CD4-positive, alpha-beta T cell treated with Interleukin-2 at 100 ng/mL for 4 hours (primary cell): ENCODE measurements around the gene BASP1.
"Not testable (repeated sequence)": the region's sequence is repeated elsewhere in the genome, so short reads cannot be mapped to it uniquely, and the experiment has no call there.

Experiments used
- DNase-seq: peaks from one replicate; pipeline ENCODE4 v3.0.0-alpha.2; 2020; ENCODE audit warnings: low spot score

The BASP1 gene

DNA sequence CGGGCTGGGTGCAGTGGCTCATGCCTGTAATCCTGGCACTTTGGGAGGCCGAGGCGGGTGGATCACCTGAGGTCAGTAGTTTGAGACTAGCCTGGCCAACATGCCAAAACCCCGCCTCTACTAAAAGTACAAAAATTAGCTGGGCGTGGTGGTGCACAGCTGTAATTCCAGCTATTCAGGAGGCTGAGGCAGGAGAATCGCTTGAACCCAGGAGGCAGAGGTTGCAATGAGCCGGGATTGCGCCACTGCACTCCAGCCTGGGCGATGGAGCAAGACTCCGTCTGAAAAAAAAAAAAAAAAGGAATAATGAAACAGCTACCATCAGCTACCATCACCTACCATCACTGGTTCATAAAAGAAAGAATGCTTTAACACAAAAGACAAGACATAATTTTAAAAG, 25.9 kb upstream of the BASP1 start:
- DNase-seq: not testable (repeated sequence)

DNA sequence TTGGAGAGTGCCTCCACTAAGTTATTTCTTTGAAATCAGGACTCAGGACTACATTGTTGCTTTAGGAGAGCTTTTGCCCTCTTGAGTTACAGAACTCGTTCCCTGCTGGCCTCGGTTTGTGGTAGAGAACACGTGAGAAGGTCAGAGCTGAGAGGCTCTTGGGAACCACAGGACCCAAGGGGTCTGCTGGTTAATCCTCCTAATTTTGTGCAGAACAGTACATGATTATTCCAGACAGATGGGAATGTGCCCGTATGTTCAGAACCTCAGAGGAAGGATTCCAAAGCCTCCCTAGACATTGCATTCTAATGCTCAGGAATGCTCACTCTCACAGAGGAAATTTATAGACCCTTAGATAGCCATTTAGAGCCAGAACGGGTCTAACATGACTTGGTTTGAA, 25.2 kb upstream of the BASP1 start:
- DNase-seq: no peak

DNA sequence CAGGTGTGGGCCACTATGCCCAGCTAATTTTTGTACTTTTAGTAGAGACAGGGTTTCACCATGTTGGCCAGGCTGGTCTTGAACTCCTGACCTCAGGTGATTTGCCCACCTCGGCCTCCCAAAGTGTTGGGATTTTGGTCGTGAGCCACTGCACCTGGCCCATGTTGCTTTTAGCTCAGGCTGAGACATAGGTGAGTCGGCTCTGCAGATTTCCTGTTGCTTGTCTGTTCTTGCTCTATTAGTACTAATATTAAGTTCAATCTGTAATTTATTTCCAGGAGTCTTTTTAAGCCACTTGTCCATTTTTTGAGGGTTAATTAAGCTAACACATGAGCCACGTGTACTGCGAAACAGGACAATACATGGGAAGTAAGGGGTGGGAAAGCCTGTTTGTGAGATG, 21.4 kb upstream of the BASP1 start:
- DNase-seq: no peak

DNA sequence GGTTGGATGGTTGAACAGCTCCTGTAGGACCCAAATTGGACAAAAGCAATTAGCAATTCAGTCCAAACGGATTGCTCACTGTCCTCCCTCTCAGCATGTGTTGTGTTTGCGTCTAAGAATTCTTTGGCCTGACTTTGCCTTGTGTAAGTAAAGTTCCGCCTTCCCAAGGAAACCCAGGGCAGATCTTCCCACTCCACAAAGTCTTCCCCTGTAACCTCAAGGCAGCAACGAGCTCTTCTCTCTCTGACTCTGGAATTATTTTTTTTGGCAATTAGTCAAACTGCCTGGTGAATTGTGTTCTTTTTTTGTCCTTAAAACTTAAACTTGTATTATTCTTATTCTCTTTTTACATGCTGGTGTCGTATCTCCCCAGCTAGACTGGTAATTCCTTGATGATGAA, 20.7 kb upstream of the BASP1 start:
- no peak for DNase-seq

DNA sequence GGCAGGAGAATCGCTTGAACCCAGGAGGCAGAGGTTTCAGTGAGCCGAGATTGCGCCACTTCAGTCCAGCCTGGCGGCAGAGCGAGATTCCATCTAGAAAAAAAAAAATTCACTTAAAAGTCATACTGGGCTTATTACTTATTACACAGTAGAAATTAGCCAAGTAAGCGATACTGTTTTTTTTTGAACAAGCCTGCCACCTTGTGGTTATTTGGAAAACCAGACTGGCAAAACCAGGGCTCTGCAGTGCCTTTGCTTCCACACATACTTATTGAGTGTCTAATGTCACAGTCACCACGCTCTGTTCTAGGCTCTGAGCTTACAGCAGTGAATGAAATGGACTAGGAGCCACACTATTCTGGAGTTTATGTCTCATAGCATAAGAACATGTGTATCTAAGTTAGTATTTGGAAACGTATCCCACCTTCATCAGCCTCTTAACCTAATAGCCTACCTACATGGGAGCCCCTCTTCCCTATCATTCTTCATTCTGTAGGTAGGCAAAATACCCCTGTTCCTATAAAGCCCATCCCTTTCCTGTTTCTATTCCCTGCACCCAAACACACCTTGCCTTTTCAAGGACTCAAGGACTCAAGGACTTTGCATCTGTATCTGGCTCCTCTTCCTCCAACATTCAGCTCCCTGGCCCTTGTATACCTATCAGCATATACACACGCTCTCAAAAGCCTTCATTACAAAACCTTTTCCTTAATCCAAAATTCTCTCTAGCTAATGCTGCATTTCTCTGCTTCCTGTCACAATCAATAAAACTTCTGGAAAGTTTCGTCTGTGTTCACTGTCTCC, 13.9 kb upstream of the BASP1 start:
- DNase-seq: peak; percentile 20

DNA sequence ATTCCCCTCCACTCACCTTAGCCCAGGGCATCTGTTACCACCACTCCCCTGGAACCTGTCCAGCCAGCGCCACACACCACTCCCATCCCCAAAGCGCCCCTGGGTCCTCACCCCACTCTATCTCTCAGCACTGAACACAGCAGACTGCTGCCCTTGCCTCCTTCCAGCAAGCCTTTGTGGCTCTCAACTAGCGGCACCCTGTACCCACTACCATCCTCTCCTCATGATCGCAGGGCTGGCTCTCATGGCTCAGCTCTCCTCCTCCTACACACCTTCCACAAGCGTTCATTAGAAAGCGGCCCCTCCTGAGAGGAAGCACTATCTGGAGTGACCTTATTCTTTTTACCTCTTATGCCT, 13.3 kb upstream of the BASP1 start:
- no peak for DNase-seq

DNA sequence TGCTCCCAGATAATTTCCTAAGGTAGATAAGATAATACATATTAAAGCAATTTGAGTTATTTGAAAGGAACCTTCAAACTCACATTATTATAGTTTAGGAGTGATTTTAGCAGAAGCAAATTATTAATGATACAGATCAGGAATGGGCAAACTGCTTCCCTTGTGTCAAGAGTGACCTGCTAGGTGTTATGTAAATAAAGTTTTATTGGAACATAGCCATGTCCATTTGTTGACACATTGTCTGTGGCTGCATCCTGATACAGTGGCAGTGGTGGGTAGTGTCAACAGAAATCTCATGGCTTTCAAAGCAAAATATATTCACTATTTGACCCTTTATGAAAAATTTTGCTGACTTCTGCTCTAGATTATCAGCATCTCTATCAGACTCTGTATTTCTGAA, 11.4 kb upstream of the BASP1 start:
- no peak for DNase-seq

DNA sequence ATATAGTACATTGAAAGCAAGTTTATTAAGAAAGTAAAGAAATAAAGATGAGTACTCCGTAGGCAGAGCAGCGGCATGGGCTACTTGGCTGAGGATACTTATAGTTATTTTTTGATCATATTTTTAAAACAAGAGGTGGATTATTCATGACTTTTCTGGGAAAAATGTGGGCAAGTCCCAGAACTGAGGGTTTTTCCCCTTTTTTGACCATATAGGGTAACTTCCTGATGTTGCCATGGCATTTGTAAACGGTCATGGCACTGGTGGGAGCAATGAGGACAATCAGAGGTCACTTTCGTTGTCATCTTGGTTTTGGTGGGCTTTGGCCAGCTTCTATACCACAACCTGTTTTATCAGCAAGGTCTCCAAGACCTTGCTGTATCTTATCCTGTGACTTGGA, 5.2 kb upstream of the BASP1 start:
- no peak for DNase-seq

DNA sequence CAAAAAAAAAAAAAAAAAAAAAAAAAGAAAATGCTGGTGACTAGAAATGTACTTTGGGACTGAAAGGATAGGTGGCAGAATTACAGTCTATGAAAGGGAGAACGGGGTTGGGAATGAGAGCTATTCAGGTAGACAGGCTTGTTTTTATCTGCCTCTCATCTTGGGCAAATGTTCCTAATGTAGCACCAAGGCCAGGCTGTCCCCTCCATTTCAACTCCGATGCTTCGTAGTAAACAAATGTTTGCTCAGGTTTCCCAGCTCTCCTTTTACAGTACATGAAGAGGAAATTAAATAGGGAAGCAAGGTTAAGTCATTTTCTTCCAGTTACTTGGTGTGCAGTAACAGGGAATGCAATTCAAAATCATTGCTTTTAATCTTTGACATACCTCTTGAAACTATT, 4.4 kb upstream of the BASP1 start:
- no peak for DNase-seq

DNA sequence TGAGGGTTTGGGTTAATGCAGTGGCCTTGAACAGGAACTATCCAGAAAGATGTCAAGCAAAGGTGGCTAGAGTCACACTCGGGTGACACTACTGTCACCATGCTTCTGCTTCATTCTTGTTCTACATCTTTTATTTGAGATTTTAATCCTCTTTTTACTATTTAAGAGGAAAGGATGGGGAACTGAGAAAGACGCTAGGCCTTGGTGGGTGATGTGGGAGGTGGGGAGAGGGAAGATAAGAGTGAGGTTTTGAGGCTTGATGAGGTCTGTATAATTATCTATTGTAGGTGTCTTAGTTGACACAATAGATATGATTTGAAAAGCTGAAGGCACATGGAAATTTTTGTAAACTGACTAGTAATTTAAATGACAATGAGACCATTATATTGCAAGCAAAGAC, 3.5 kb upstream of the BASP1 start:
- DNase-seq: no peak

DNA sequence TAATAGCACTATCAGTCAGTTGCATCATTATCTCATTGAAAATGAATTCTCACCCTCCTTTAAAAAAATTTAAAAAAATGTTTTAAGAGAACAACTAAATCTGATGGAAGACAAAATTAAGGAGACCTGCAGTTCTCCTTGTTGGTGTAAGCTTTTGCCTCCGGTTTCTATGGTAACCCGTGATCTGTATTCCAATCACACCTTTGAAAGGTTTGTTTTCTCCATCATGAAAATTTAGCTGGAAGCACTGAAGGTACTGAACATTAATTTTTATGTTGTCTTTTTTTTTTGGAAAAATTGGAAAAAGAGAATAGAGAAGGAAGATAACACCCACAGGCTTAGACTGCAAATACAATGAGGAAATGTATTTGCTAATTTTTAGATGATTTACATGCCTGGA, 2.5 kb upstream of the BASP1 start:
- no peak for DNase-seq

DNA sequence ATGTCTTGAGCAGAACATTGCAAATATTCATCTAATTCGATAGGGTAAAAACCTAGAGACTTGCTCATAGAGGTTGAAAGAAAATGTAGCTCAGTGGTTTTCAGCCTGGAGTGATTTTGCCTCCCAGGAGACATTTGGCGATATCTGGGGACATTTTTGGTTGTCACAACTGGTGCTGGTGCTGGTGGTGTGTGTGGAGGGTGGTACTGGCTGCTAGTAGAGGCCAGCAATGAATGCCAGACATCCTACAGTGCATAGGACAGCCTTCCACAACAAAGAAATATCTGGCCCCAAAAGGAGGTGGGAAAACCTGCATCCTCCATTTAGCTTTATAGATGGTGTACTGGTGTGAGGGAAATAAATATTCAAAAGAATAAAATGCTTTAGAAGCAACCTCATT, 2.1 kb upstream of the BASP1 start:
- no peak for DNase-seq

DNA sequence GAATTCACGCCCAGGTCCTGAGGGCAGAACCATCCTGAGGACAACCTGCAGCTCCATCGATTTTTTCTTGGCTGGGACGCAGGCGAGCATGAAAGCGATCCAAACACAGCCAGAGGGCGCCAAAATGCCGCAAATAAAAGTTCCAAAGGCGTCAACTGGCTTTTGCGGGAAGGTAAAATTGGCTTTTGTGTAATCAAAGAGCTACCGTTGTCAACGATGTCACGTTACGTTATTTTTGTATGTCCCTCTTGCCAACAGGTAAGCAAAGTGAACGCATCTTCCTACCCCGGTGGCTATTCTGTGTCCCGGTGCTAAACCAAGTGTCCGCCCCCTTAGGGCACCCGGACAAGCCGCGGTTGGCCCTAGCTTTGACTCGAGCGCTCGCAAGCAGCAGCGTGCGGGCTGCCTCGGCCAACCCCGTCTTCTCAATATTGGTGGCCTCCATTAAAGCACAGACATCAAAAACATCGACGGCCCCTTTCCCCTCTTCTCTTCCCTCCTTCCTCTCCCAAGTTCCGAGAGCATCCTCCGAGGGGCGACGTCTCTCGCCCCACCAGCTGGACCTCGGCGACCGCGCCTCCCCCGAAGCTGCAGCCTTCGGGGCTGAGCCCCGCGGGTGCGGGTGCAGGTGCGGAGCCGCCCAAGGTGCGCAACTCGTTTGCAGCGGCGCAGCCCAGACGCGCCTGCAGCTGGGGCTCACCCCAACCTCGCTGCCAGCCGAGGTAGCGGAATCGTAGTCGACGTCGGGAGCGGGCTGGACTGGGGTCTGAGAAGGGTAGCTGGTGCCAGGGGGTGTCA, 1.1 kb upstream of the BASP1 start:
- DNase-seq: peak; percentile 29

DNA sequence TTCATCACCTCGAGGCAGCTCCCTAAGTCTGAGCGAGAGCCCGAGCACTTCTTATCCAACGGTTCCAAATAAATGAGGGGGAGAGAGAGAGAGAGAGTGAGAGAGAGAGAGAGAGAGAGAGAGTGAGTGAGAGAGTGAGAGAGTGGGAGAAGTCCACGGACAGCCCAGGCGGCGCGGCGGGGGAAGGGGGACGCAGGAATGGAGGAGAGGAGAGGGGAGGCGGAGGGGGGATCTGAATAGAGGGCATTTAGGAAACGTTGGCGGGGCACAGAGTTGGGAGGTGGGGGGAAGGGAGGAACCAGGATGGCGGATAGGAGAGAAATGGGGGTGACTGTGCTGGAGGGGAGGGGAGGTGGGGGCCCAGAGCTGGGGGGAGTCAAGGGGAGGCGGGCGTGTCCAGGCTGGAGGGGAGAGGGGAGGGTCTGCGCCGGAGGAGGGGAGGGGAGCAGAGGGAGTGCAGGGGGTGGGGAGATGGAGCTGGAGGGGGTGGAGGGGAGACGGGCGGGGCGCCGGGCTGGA, 398 bp upstream of the BASP1 start:
- no peak for DNase-seq

DNA sequence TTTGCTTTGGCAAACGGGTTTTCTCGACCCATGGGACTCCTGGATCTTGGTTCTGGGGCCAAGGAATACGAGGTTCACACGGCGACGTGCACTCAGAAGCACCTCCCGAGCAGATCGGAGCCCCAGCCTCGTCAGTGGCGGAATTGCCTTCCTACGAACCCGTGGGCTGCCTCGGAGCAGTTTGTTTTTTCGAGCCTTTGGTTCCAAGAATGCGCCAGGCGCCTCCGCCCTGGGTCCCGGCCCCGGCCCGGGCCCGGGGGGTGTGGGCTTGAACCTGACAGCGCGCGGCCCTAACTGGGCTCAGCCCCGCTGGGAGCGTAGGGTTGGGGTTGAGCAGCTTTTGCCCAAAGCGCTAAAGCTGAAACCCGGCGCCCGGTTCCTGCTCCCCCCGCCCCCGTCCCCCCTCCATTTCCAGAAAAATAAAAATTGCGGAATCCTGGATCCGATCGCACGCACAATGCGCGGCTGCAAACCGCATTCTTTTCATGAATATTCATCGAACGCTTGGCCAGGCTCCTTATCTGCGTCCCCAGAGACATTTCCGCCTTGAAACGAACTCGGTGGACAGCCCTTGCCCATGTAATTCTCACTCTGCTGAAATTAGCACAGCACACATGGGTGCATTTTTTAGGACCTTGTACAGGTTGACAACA, 1.0 kb downstream of the BASP1 start:
- DNase-seq: no peak

DNA sequence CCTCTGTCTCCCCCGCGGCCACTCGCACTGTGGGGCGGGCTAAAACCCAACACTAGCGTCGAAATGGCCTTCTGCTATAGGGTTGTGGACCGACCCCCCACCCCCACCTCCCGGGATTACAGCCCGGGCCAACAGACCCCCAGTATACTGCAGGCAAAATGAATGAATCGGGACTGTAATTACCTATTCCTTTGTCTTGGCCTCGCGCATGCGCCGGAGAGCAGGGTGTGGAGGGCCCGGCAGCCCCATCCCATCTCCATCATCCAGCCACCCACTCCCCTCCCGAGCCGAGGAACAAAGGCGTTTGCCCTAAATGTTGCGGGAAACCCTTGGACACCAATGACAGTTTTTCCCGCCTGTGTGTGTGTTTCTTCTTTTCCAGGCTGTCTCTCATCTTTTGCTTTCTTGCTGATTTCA, 1.6 kb downstream of the BASP1 start:
- DNase-seq: no peak

DNA sequence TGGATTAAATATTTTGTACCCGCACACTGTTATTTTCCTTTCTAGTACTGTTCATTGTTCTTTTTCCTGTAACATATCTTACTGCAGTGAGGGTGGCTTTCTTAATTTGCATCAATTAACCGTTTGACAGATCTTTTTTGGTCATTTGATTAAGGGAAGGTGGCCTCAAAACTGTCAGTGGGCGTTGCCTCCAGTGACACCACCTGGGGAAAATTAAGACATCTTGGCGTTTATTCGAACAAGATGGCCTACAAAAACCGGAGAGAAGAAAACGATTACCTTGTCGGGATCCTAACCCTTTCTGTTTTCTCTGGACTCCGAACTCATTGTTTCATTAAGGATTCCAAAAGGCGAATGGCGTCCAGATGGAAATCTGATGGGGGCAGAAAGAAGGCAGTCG, 2.0 kb downstream of the BASP1 start:
- no peak for DNase-seq

DNA sequence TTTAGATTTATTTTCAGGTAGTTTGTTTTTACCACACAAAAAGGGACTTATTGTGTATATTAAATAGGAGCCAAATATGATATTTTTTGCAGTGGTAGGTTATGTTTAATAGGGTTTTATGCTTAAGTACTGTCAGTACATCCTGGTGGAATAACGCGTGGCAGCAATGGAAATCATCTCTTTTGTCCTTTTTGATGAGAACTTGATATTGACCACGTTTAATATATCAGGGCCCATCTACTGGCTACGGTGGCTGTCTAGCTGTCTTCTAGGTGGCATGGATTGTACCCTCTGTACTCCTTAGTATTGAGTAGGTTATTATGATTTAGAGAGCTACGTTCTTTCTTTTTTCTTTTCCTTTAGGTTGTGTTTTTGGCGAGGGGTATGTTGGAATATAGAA, 2.6 kb downstream of the BASP1 start:
- DNase-seq: no peak

DNA sequence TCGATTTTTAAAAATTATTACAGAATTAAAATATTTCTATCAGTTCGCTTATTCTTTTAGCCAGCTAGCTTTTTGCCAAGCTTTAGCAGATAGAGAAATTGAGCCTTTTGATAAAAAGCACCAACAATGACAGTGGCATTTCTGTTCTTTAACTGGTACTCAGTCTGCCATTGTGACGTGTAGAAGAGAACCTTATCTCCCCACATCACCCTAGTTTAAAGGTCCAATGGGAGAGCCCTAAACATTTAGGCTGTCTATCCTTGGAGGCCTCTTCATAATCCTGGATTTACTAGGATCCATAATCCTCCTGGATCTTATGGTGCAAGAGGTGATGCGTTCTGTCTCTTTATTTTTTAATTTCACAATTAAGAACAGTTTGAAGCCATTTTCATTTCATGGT, 3.0 kb downstream of the BASP1 start:
- no peak for DNase-seq

DNA sequence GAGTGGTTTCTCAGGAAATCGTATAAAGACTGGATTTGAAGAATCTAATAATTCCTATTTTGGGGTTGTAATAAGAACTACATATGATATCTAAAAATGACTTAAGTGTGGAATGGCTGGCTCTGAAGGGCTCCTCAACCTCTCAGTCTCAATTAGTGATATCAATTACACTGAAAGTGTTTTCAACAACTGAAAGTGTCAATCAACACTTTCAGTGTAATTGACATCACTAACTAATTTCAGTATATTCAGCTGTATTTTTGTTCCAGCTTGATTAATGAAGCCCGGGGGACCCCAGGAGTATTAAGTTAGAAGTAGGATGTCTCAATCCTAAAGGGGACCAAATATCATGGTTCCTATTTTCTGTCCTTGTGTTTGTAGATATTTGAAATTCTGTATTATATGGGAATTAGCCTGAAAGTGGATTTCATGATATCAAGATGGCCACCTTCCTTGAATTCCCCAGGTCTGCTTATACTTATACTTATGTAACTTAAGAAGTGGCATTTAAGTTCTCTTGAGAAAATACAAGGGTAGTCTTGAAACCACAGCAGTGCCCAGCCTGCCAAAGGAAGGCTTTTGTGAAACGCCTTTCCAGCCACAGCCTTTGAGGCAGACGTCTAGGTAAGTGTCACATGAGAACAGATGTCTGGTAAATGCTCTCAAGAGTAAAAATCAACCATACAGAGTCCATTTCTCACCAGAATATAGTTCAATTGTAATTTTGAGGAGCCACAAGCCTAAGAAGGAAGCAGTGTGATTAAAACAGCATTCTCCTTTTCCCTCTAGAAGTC, 4.6 kb downstream of the BASP1 start:
- no peak for DNase-seq

DNA sequence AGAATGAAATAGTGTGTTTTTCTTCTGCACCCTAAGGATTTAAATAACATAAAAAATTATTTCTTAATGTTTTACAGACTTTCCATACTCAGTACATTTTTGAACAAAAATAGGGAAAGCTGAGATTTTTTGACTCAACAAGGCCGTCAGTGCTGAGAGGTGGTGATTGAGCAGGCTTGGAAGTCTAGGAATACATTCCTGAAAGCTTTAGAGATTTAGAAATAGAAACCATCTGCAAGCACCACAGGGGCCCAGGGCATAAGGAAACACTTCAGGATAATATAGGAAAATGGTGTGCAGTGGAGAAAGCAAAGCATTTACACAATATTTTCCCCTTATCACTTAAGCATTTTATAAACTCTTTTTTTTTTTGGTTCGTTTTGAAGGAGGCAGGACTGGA, 5.2 kb downstream of the BASP1 start:
- no peak for DNase-seq
